Anterior cingulate cortex (tissue), 58 donors: ENCODE results near the gene RAD52.
"Not testable (repeated sequence)": the region's sequence is repeated elsewhere in the genome, so short reads cannot be mapped to it uniquely, and the experiment has no call there.

Source experiments
- DNase-seq, 58 donors: peaks; one replicate each; lab custom pipeline; 2025; lab: John Stamatoyannopoulos, UW

The RAD52 gene

DNA sequence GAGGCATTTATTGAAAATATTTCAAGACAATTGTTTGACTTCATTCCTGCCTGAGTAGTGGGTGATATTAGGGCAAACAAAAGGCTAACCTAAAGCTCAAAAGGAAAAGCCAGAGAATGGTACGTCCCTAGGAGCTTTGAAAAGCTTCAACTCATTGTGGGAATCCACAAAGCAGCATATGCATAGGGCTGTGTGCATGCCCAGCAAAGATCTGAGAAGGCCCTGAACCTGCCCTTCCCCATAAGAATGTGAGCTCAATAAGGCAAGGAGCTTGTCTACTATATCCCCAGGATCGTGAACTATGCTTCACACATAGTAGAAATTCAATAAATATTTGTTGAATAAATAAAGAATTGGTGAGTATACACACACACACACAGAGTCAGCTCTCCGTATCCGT, 19.1 kb upstream of the RAD52 start:
- DNase-seq, result no peak

DNA sequence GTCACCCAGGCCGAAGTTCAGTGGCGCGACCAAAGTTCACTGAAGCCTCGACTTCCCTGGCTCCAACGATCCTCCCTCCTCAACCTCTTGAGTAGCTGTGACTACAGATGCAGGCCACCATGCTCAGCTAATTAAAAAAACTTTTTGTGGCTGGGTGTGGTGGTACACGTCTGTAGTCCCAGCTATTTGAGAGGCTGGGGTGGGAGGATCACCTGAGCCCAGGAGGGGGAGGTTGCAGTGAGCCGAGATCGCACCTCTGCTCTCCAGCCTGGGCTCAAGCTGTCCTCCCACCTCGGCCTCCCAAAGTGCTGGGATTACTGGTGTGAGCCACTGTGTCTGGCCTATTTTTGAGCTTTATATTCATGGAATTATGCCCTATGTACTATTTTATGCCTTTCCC, 18.1 kb upstream of the RAD52 start:
- no peak for DNase-seq

GRCh38 chr12:966724-967123, 17.2 kb upstream of the RAD52 start:
- no peak for DNase-seq

DNA sequence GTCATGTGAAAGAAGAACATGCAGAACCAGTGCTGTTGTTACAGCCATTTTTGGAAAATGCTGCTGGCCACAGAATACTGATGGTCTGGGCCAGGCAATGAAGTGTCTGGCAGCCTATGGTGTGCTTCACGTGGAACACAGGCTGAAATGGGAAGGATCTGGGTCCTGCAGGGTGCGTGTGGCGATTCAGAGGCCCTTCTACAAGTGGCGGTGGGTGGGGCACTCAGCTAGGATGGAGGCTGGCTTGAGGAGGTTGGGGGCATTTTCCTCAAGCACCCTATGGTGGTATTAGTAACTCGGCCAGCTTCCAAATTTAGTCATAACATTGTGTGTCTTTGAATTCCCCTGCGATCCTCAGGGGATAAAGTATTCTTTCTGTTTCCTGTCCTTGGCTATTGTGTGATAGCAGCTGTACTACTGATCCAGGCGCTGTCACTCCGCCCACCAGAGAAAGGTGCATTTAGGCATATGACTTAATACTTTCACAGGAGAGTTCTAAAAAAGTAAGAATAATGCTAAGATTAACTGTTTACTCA, 9.2 kb upstream of the RAD52 start:
- no peak for DNase-seq

DNA sequence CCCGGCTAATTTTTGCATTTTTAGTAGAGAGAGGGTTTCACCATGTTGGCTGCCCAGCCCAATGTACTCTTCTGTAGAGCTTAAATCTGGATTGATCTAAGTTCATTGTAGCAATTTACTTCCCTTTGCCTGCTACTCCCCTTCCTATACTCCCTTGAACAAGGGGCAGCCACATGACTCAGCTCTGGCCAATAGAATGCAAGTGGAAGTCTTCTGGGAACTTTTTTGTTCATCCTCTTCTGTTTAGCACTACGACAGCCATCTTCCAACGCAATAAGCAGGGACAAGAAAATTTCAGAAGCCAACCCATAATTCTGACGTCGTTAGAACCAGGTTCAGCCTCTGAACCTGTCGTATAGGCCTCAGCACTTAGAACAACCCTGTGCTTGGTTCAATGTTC, 6.4 kb upstream of the RAD52 start:
- no peak for DNase-seq

DNA sequence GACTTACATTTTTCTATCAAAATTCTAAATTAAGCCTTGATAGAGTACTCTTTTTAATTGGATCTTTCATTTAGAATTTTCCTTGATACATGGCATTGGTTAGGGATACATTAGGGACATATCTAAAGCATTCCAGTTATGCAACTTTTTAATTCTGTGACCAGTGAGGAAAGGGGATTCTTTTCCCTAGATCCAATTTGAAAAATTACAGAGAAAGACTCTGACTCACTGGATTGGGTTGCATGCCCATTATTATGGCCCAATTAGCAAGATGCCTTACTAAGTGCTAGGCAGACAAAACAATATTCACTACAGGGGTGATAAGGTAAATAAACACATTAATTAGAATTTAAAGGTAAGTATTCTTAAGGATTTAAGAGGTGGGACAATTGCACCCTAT, 5.2 kb upstream of the RAD52 start:
- no peak for DNase-seq

GRCh38 chr12:953776-954175, 4.3 kb upstream of the RAD52 start:
- DNase-seq, result no peak

DNA sequence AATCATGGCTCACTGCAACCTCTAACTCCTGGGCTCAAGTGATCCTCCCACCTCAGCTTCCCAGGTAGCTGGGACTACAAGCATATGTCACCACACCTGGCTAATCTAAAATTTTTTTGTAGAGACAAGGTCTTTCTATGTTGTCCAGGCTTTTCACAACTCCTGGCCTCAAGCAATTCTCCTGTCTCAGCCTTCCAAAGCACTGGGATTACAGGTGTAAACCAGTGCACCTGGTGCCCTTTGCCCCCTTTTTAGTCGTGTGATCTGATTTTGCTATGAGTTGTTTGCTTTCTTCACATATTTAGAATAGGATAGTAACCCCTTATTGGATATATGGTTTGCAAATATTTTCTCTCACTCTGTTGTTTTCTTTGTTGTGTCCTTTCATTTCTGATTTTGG, 1.7 kb upstream of the RAD52 start:
- no peak for DNase-seq

- DNase-seq, result no peak
These were observed 1.3 kb downstream of the RAD52 start for GRCh38 chr12:948238-948637.

- DNase-seq, result peak in 3 of 58 donors; percentile 5 to 18 (median 12)
These were observed 2.9 kb downstream of the RAD52 start for GRCh38 chr12:946631-947030.

DNA sequence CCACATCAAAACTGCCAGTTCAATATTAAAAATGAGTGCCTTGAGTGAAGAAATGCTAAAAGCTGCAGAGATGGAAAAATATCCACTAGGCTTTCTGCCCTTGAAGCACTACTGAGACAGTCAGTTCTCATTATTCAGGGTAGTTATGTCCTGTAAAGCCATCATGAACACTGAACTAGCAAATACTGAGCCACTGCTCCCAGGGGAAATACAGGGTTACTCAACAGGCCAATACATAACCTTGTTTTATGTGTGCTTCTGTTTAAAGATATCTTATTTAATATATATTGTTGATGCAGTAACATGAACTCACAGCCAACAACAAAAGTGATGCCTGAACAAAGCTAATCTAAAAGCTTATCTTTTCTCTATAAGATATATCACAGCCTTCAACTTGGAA, 3.3 kb downstream of the RAD52 start:
- no peak for DNase-seq

DNA sequence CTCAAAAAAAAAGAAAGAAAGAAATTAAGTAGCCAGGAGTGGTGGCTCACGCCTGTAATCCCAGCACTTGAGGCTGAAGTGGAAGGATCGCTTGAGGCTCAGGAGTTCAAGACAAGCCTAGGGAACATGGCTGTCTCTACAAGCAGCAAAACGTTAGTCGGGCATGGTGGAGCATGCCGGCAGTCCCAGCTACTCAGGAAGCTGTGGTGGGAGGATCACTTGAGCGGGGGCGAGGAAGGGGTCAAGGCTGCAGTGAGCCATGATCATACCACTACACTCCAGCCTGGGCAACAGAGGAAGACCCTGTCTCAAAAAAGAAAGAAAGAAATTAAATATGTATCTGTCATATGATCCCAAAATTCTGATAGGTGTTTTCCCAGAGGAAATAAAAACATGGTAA, 5.3 kb downstream of the RAD52 start:
- DNase-seq, result no peak

GRCh38 chr12:943051-943450, 6.4 kb downstream of the RAD52 start:
- no peak for DNase-seq

- no peak for DNase-seq
These were observed 10.7 kb downstream of the RAD52 start for GRCh38 chr12:938810-939209.

DNA sequence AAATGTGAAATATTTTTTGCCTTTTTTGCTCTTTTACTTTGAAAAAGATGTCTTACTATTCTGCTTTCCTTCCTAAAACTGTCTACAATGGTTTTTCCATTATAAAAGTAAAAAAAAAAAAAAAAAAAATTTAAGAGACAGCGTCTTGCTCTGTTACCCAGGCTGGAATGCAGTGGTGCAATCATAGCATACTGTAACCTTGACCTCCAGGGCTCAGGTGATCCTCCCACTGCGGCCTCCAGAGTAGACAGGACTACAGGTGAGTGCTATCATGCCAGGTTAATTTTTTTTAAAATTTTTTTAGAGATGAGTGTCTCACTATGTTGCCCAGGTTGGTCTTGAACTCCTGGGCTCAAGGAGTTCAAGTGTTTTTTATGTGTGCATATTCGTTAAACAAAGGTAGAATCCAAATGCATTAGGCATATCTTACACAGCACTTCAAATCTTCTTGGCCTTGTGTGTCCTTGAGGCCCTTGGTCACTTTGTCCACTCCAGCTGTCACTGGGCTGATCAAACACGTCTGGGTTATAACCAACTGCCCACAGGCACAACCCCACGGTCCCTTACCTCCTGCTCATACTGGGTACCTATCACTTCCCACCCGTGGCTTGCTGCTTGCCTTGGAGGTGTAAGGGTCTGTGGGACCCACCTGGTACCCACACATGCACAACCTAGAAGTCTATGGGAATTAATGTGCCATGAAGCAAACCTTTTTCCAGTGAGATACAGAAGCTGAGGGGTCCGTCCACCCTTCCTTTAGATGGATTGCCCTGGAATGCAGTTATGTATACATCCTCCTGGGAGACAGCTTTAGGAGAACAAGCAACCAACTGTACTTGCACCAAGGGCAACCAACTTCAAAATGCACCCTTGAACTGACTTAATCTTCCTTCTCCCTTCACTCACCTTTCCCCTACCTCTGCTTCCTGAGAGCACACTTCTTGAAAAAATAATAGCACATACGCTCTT, 12.8 kb downstream of the RAD52 start:
- no peak for DNase-seq

DNA sequence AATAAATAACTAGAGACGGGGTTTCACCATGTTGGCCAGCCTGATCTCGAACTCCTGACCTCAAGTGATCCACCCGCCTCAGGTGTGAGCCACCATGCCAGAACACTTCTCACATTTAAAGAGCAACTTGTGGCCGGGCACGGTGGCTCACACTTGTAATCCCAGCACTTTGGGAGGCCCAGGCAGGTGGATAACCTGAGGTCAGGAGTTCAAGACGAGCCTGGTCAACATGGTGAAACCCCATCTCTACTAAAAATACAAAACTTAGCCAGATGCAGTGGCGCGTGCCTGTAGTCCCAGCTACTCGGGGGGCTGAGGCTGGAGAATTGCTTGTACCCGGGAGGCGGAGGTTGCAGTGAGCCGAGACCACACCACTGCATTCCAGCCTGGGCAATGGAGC, 13.6 kb downstream of the RAD52 start:
- not testable (repeated sequence) for DNase-seq

- no peak for DNase-seq
These were observed 17.9 kb downstream of the RAD52 start for GRCh38 chr12:931591-931990.

- no peak for DNase-seq
These were observed 18.4 kb downstream of the RAD52 start for GRCh38 chr12:931060-931459.

GRCh38 chr12:926641-927040, 22.9 kb downstream of the RAD52 start:
- DNase-seq, result no peak

GRCh38 chr12:922285-922684, 27.2 kb downstream of the RAD52 start:
- no peak for DNase-seq

GRCh38 chr12:920676-921075, 28.8 kb downstream of the RAD52 start:
- no peak for DNase-seq
